ENCODE results near the gene AGAP1.
"Not testable (repeated sequence)": the region's sequence is repeated elsewhere in the genome, so short reads cannot be mapped to it uniquely, and the experiment has no call there.

Gene AGAP1

GRCh38 chr2:235756491-235756890 lies 262.6 kb downstream of the AGAP1 start:
- no peak overlapping the region for H3K27ac ChIP-seq (ENCODE audit: low read depth in 2 of 2, low read length in 2 of 2)
- H3K9ac ChIP-seq (ENCODE audit: low read depth in 1 of 2, low read length in 2 of 2) = no peak overlapping the region
- peaks cover 4 to 18% of the 10 kb centered on the region in 2 donors for H3K36me3 ChIP-seq (ENCODE audit: control insufficient read depth in 2 of 2, insufficient read depth in 2 of 2, low read length in 2 of 2)
- no peaks in the 10 kb centered on the region for H3K9me3 ChIP-seq (ENCODE audit: control insufficient read depth in 2 of 2, low read length in 2 of 2)
- peaks cover 0 to 3% of the 10 kb centered on the region in 2 donors for H3K4me1 ChIP-seq (ENCODE audit: control insufficient read depth in 2 of 2, insufficient read depth in 2 of 2, low read length in 2 of 2)
- H3K27me3 ChIP-seq (ENCODE audit: control insufficient read depth in 2 of 2, insufficient read depth in 2 of 2, low read length in 2 of 2) = no peaks in the 10 kb centered on the region
- no peak overlapping the region for H3K4me3 ChIP-seq (ENCODE audit: low read length in 2 of 2)

GRCh38 chr2:235757212-235757611 lies 263.4 kb downstream of the AGAP1 start:
- Histone ChIP-seq H3K4me1 (ENCODE audit: control insufficient read depth in 2 of 2, insufficient read depth in 2 of 2, low read length in 2 of 2) (peaks cover 0 to 3% of the 10 kb centered on the region in 2 donors), H3K27ac (ENCODE audit: low read depth in 2 of 2, low read length in 2 of 2) (no peak overlapping the region), H3K27me3 (ENCODE audit: control insufficient read depth in 2 of 2, insufficient read depth in 2 of 2, low read length in 2 of 2) (no peaks in the 10 kb centered on the region)

GRCh38 chr2:235757640-235758039 lies 263.8 kb downstream of the AGAP1 start:
- no peak overlapping the region for H3K4me3 ChIP-seq (ENCODE audit: low read length in 2 of 2)
- no peak overlapping the region for H3K9ac ChIP-seq (ENCODE audit: low read depth in 1 of 2, low read length in 2 of 2)
- no peaks in the 10 kb centered on the region for H3K27me3 ChIP-seq (ENCODE audit: control insufficient read depth in 2 of 2, insufficient read depth in 2 of 2, low read length in 2 of 2)
- no peak overlapping the region for H3K27ac ChIP-seq (ENCODE audit: low read depth in 2 of 2, low read length in 2 of 2)
- peaks cover 0 to 3% of the 10 kb centered on the region in 2 donors for H3K4me1 ChIP-seq (ENCODE audit: control insufficient read depth in 2 of 2, insufficient read depth in 2 of 2, low read length in 2 of 2)
- H3K36me3 ChIP-seq (ENCODE audit: control insufficient read depth in 2 of 2, insufficient read depth in 2 of 2, low read length in 2 of 2) = peaks cover 4 to 15% of the 10 kb centered on the region in 2 donors
- no peaks in the 10 kb centered on the region for H3K9me3 ChIP-seq (ENCODE audit: control insufficient read depth in 2 of 2, low read length in 2 of 2)

More at GRCh38 chr2:235757212-235757611, 263.4 kb downstream of the AGAP1 start:
- H3K9ac ChIP-seq (ENCODE audit: low read depth in 1 of 2, low read length in 2 of 2) = no peak overlapping the region
- peaks cover 4 to 15% of the 10 kb centered on the region in 2 donors for H3K36me3 ChIP-seq (ENCODE audit: control insufficient read depth in 2 of 2, insufficient read depth in 2 of 2, low read length in 2 of 2)
- no peaks in the 10 kb centered on the region for H3K9me3 ChIP-seq (ENCODE audit: control insufficient read depth in 2 of 2, low read length in 2 of 2)
- no peak overlapping the region for H3K4me3 ChIP-seq (ENCODE audit: low read length in 2 of 2)

GRCh38 chr2:235762832-235763598 lies 269.2 kb downstream of the AGAP1 start:
- Histone ChIP-seq H3K4me1 (ENCODE audit: control insufficient read depth in 2 of 2, insufficient read depth in 2 of 2, low read length in 2 of 2) (no peaks in the 10 kb centered on the region), H3K4me3 (ENCODE audit: low read length in 2 of 2) (no peak overlapping the region), H3K9ac (ENCODE audit: low read depth in 1 of 2, low read length in 2 of 2) (no peak overlapping the region), H3K27me3 (ENCODE audit: control insufficient read depth in 2 of 2, insufficient read depth in 2 of 2, low read length in 2 of 2) (no peaks in the 10 kb centered on the region), H3K36me3 (ENCODE audit: control insufficient read depth in 2 of 2, insufficient read depth in 2 of 2, low read length in 2 of 2) (peaks cover 6 to 15% of the 10 kb centered on the region in 2 donors), H3K27ac (ENCODE audit: low read depth in 2 of 2, low read length in 2 of 2) (no peak overlapping the region), H3K9me3 (ENCODE audit: control insufficient read depth in 2 of 2, low read length in 2 of 2) (no peaks in the 10 kb centered on the region)

- Histone ChIP-seq H3K36me3 (ENCODE audit: control insufficient read depth in 2 of 2, insufficient read depth in 2 of 2, low read length in 2 of 2) (peaks cover 6 to 11% of the 10 kb centered on the region in 2 donors), H3K4me1 (ENCODE audit: control insufficient read depth in 2 of 2, insufficient read depth in 2 of 2, low read length in 2 of 2) (no peaks in the 10 kb centered on the region), H3K4me3 (ENCODE audit: low read length in 2 of 2) (no peak overlapping the region), H3K9me3 (ENCODE audit: control insufficient read depth in 2 of 2, low read length in 2 of 2) (no peaks in the 10 kb centered on the region), H3K27ac (ENCODE audit: low read depth in 2 of 2, low read length in 2 of 2) (no peak overlapping the region), H3K27me3 (ENCODE audit: control insufficient read depth in 2 of 2, insufficient read depth in 2 of 2, low read length in 2 of 2) (no peaks in the 10 kb centered on the region), H3K9ac (ENCODE audit: low read depth in 1 of 2, low read length in 2 of 2) (no peak overlapping the region)
Observed at GRCh38 chr2:235763816-235764215, 270.0 kb downstream of the AGAP1 start.

GRCh38 chr2:235764478-235764877 lies 270.6 kb downstream of the AGAP1 start:
- not testable (repeated sequence) for H3K27ac ChIP-seq (ENCODE audit: low read depth in 2 of 2, low read length in 2 of 2); H3K4me3 ChIP-seq (ENCODE audit: low read length in 2 of 2); H3K4me1 ChIP-seq (ENCODE audit: control insufficient read depth in 2 of 2, insufficient read depth in 2 of 2, low read length in 2 of 2); H3K27me3 ChIP-seq (ENCODE audit: control insufficient read depth in 2 of 2, insufficient read depth in 2 of 2, low read length in 2 of 2); H3K9ac ChIP-seq (ENCODE audit: low read depth in 1 of 2, low read length in 2 of 2); H3K9me3 ChIP-seq (ENCODE audit: control insufficient read depth in 2 of 2, low read length in 2 of 2)
- H3K36me3 ChIP-seq (ENCODE audit: control insufficient read depth in 2 of 2, insufficient read depth in 2 of 2, low read length in 2 of 2) = peaks cover 4 to 11% of the 10 kb centered on the region in 2 donors

- Histone ChIP-seq H3K9me3 (ENCODE audit: control insufficient read depth in 2 of 2, low read length in 2 of 2) (no peaks in the 10 kb centered on the region), H3K4me3 (ENCODE audit: low read length in 2 of 2) (no peak overlapping the region), H3K27ac (ENCODE audit: low read depth in 2 of 2, low read length in 2 of 2) (no peak overlapping the region), H3K9ac (ENCODE audit: low read depth in 1 of 2, low read length in 2 of 2) (no peak overlapping the region), H3K36me3 (ENCODE audit: control insufficient read depth in 2 of 2, insufficient read depth in 2 of 2, low read length in 2 of 2) (peaks cover 2 to 11% of the 10 kb centered on the region in 2 donors), H3K27me3 (ENCODE audit: control insufficient read depth in 2 of 2, insufficient read depth in 2 of 2, low read length in 2 of 2) (no peaks in the 10 kb centered on the region), H3K4me1 (ENCODE audit: control insufficient read depth in 2 of 2, insufficient read depth in 2 of 2, low read length in 2 of 2) (no peaks in the 10 kb centered on the region)
Observed at GRCh38 chr2:235765181-235765820, 271.5 kb downstream of the AGAP1 start.

- H3K9me3 ChIP-seq (ENCODE audit: control insufficient read depth in 2 of 2, low read length in 2 of 2) = no peaks in the 10 kb centered on the region
Observed at GRCh38 chr2:235766278-235766677, 272.4 kb downstream of the AGAP1 start.

GRCh38 chr2:235768606-235769005 lies 274.8 kb downstream of the AGAP1 start:
- no peaks in the 10 kb centered on the region for H3K27me3 ChIP-seq (ENCODE audit: control insufficient read depth in 2 of 2, insufficient read depth in 2 of 2, low read length in 2 of 2)
- no peaks in the 10 kb centered on the region for H3K4me1 ChIP-seq (ENCODE audit: control insufficient read depth in 2 of 2, insufficient read depth in 2 of 2, low read length in 2 of 2)
- H3K27ac ChIP-seq (ENCODE audit: low read depth in 2 of 2, low read length in 2 of 2) = no peak overlapping the region
- no peak overlapping the region for H3K9ac ChIP-seq (ENCODE audit: low read depth in 1 of 2, low read length in 2 of 2)
- no peaks in the 10 kb centered on the region for H3K9me3 ChIP-seq (ENCODE audit: control insufficient read depth in 2 of 2, low read length in 2 of 2)
- H3K4me3 ChIP-seq (ENCODE audit: low read length in 2 of 2) = no peak overlapping the region
- peaks cover 8 to 9% of the 10 kb centered on the region in 2 donors for H3K36me3 ChIP-seq (ENCODE audit: control insufficient read depth in 2 of 2, insufficient read depth in 2 of 2, low read length in 2 of 2)

More at GRCh38 chr2:235766278-235766677, 272.4 kb downstream of the AGAP1 start:
- no peaks in the 10 kb centered on the region for H3K27me3 ChIP-seq (ENCODE audit: control insufficient read depth in 2 of 2, insufficient read depth in 2 of 2, low read length in 2 of 2)
- no peak overlapping the region for H3K4me3 ChIP-seq (ENCODE audit: low read length in 2 of 2)
- no peak overlapping the region for H3K27ac ChIP-seq (ENCODE audit: low read depth in 2 of 2, low read length in 2 of 2)
- H3K9ac ChIP-seq (ENCODE audit: low read depth in 1 of 2, low read length in 2 of 2) = no peak overlapping the region
- H3K4me1 ChIP-seq (ENCODE audit: control insufficient read depth in 2 of 2, insufficient read depth in 2 of 2, low read length in 2 of 2) = no peaks in the 10 kb centered on the region
- peaks cover 2 to 11% of the 10 kb centered on the region in 2 donors for H3K36me3 ChIP-seq (ENCODE audit: control insufficient read depth in 2 of 2, insufficient read depth in 2 of 2, low read length in 2 of 2)

GRCh38 chr2:235769046-235769445 lies 275.2 kb downstream of the AGAP1 start:
- no peak overlapping the region for H3K9ac ChIP-seq (ENCODE audit: low read depth in 1 of 2, low read length in 2 of 2)
- H3K27ac ChIP-seq (ENCODE audit: low read depth in 2 of 2, low read length in 2 of 2) = no peak overlapping the region
- H3K36me3 ChIP-seq (ENCODE audit: control insufficient read depth in 2 of 2, insufficient read depth in 2 of 2, low read length in 2 of 2) = peaks cover 6 to 8% of the 10 kb centered on the region in 2 donors
- no peaks in the 10 kb centered on the region for H3K9me3 ChIP-seq (ENCODE audit: control insufficient read depth in 2 of 2, low read length in 2 of 2)
- H3K4me1 ChIP-seq (ENCODE audit: control insufficient read depth in 2 of 2, insufficient read depth in 2 of 2, low read length in 2 of 2) = no peaks in the 10 kb centered on the region
- no peak overlapping the region for H3K4me3 ChIP-seq (ENCODE audit: low read length in 2 of 2)
- no peaks in the 10 kb centered on the region for H3K27me3 ChIP-seq (ENCODE audit: control insufficient read depth in 2 of 2, insufficient read depth in 2 of 2, low read length in 2 of 2)

All from mucosa of rectum (tissue), 2 donors.